Activated T-helper 1 cell treated with anti-CD3 and anti-CD28 coated beads, Interleukin-12 subunit alpha, Interleukin-12 subunit beta, Interleukin-2, Interleukin-4 antibody, amounts not matched to agents 30 ng/mL and 10 ng/mL and 1 ng/mL, durations not matched to agents 14 hours and 24 hours and 36 hours (primary cell): ENCODE data around the gene PRRT1. TPM values are rescaled to one million over a fixed set of nuclear protein-coding genes. Genes with fewer than 3 reads are reported as not detected.

Experiments
- DNase-seq: peaks from one replicate; pipeline ENCODE4 v3.0.0; 2021; ENCODE audit warnings: low spot score
- H3K27ac Mint-ChIP-seq: one replicate; pipeline ENCODE4 v1.8.0; 2021; ENCODE audit warnings: mild to moderate bottlenecking, mixed read lengths
- H3K27me3 Mint-ChIP-seq: one replicate; pipeline ENCODE4 v1.8.0; 2022; ENCODE audit warnings: mild to moderate bottlenecking, moderate library complexity, mixed read lengths; ENCODE audit not compliant: insufficient read depth
- H3K36me3 Mint-ChIP-seq: one replicate; pipeline ENCODE4 v1.8.0; 2021; ENCODE audit warnings: low read depth, mixed read lengths
- H3K4me1 Mint-ChIP-seq: one replicate; pipeline ENCODE4 v1.8.0; 2021; ENCODE audit warnings: low read depth, mixed read lengths
- H3K4me3 Mint-ChIP-seq: one replicate; pipeline ENCODE4 v1.8.0; 2021; ENCODE audit warnings: mild to moderate bottlenecking, moderate library complexity, mixed read lengths
- H3K9me3 Mint-ChIP-seq: one replicate; pipeline ENCODE4 v1.8.0; 2021; ENCODE audit warnings: mixed read lengths
- intact Hi-C: fragments of 100-400 bp; cut with micrococcal nuclease; formaldehyde crosslinking; loops from one replicate; pipeline ENCODE4 v1.15.1; 2024
- total RNA-seq: library from RNA; stranded (reverse); gene quantifications from 2 replicates; pipeline ENCODE4 v1.2.3, GENCODE V29; 2022

PRRT1 gene
- total RNA-seq, 1 donor from 2014 or later, result 0.57 TPM

DNA sequence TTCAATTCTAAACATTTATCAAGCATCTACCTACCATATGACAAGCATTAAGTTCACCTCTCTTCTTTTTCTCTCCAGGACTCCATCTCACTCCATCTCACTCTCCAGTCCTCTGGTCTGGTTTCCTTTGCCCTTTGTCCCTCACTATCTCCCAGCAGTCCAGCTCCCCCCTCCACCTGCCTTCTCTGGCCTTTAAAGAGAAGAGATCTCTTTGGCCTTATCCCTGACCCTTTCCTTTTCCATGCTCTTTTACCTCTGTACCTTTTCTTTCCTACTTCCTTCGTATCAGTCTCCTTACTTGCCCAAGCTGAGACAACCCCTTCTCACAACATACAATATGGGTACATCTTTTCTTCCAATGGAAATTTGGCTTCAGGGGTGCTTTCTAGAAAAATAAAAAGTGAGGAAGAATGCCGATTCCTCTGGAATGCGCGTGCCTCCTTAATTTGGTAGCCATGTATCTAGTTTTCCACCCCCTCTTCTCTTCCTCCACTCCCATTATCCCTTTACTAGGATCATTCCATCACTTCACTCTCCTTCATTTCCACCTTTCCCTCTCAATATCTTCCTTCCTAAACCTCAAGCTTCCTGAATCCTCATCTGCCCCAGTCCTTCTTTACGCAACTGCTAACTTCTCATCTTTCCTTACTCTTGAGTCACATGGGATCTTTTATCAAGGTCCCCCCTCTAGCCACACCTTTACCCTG is 24.9 kb upstream of the PRRT1 start:
- intact Hi-C loops, result loop anchor here (1.0 to 10.0 kb wide), 11 partner anchors 22 to 1849 kb away; partner anchors contain the start of genes BRD2, CUTA, EHMT2 and GPANK1

DNA sequence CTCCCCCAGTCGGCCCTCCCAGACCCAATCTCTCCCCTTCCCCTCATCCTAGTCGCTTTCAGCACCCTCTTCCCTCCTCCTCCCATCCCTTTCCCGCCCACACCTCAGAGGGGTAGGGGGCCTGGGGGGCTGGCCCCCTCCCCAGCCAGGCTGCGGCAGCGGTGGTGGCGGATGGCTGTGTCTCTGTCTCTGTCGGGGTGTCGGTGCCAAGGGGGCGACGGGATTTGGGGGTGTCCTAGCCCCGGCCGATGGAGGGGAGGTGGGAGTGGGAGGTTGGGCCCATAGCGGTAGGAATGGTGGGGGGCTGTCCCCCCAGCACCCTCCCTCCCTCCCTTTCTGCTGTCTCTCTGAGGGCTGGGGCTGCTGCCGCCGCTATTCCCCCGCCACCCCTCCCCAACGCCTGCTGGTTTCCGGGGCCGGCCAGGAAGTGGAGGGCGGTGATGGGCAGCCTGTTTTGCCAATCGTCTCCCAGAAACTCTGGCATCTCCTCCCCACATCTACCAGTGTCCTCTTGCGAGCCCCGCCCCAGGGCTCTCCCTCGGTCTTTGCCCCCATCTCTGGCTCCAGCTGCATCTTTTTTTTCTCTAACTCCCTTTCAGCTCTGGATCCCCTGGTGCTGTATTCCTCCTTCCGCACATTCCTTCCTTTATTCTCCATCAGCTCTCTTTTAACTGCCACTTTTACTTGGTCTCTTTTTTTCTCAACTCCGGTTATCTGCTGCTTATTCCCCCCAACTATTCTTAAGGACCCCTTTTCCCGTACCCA is 24.2 kb upstream of the PRRT1 start, which contains the start of gene AGPAT1:
AGPAT1 (minus strand) TSS at position 374 of the 765 bp plus-strand sequence. CDS start 4,588 bp downstream, outside the sequence.
- Mint-ChIP-seq H3K36me3 (peaks cover 17% of the 10 kb centered on the region), H3K4me1 (peaks cover 60% of the 10 kb centered on the region), H3K27me3 (no peaks in the 10 kb centered on the region), H3K4me3 (peak within 1 kb of the TSS; percentile 95), H3K9me3 (no peaks in the 10 kb centered on the region), H3K27ac (peak within 1 kb of the TSS; percentile 94)
- DNase-seq, result peak; percentile 95
- intact Hi-C loops, result loop anchor here (1.0 to 10.0 kb wide), 10 partner anchors 22 to 1849 kb away; partner anchors contain the start of genes BRD2, CUTA, EHMT2 and GPANK1

More for the DNA sequence above, 24.9 kb upstream of the PRRT1 start:
- peak overlapping the region; percentile 95 for H3K4me3 Mint-ChIP-seq
- no peaks in the 10 kb centered on the region for H3K9me3 Mint-ChIP-seq
- peaks cover 61% of the 10 kb centered on the region for H3K4me1 Mint-ChIP-seq
- DNase-seq, result no peak
- H3K27ac Mint-ChIP-seq, result peak overlapping the region; percentile 94
- H3K36me3 Mint-ChIP-seq, result peaks cover 23% of the 10 kb centered on the region
- no peaks in the 10 kb centered on the region for H3K27me3 Mint-ChIP-seq

DNA sequence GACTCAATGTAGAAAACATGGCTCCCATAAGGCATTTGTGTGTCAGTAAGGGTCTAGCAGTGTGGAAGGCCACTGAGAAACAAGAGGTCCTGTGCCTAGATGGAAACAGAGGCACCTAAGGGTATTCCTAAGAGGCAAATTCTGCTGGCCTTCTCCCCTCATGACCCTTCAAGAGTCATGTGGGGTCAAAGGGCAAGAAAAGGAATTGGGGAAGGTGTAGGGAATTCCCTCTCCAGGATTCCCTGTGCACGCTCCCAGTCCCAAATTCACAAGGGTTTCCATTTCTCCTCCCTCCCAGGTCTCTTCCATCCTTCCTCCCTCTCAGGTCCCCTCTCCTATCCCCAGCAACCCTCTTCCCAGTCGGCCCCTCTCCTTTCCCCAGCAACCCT is 23.6 kb upstream of the PRRT1 start:
- H3K27ac Mint-ChIP-seq, result peak overlapping the region; percentile 79
- H3K4me1 Mint-ChIP-seq, result peaks cover 54% of the 10 kb centered on the region
- H3K9me3 Mint-ChIP-seq, result no peaks in the 10 kb centered on the region
- peak overlapping the region; percentile 95 for H3K4me3 Mint-ChIP-seq
- no peak for DNase-seq
- intact Hi-C loops, result loop anchor here (5.0 to 10.0 kb wide), 5 partner anchors 218 to 1848 kb away; partner anchors contain the start of genes CUTA, EHMT2, NELFE and PHF1
- H3K27me3 Mint-ChIP-seq, result no peaks in the 10 kb centered on the region
- peaks cover 13% of the 10 kb centered on the region for H3K36me3 Mint-ChIP-seq

DNA sequence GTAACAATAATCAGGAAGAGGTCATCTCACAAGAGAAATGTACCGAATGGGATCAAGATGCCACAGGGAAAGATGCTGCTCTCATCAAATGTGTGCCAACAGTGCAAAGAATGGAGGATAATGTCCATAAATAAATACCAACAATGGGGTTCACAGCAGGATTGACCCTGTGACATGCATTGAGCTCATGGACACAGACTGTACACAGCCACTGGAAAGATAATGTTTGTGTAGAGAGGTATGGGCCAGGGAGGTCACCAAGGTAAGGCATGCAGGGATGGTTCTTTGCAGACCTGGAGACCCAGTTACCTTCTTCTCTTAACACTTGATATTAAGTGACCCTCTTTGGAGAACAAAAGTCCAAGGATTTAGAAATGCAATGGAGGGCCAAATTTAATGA is 22.7 kb upstream of the PRRT1 start:
- H3K4me3 Mint-ChIP-seq, result peak overlapping the region; percentile 95
- no peak overlapping the region for H3K27ac Mint-ChIP-seq
- DNase-seq, result no peak
- no peaks in the 10 kb centered on the region for H3K27me3 Mint-ChIP-seq
- no peaks in the 10 kb centered on the region for H3K9me3 Mint-ChIP-seq
- H3K36me3 Mint-ChIP-seq, result peaks cover 19% of the 10 kb centered on the region
- intact Hi-C loops, result loop anchor here (10.0 kb wide), 1 partner anchor 1240 kb away; the partner anchor contains the start of genes CUTA and PHF1
- H3K4me1 Mint-ChIP-seq, result peaks cover 50% of the 10 kb centered on the region

DNA sequence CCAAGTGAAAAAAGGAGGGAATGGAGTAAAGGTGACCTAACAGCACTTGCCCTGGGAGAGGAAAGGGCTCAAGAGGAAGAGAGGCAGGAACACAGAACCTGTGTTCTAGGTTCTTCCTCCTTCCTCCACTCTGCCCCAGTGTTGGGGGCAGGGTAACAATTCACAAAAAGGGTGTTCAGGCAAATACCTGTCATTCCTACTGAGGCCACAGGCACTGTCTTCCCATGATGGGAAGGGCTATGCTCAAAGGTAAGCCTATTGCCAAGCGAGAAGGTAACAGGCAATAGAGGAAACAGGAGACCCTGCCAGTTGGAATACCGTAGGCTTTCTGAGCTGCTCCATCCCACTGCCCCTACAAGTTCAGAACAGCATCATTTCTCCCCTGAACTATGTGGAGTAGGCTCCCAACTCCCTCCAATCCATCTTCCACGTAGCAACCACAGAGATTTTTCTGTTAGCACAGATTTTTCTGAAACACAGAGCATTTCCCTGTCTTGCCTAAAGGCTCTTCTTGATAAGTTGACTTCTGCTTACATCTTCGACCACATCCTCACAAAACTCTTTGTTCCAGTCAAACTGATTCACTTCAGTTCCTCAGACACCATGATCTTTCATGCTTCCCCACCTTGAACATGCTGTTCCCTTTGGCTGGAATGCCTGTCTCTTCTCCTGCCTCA is 21.4 kb upstream of the PRRT1 start:
- intact Hi-C loops, result loop anchor here (10.0 kb wide), 1 partner anchor 1242 kb away; the partner anchor contains the start of genes CUTA and PHF1
- peaks cover 14% of the 10 kb centered on the region for H3K36me3 Mint-ChIP-seq
- H3K27ac Mint-ChIP-seq, result peak overlapping the region; percentile 25
- no peaks in the 10 kb centered on the region for H3K9me3 Mint-ChIP-seq
- H3K27me3 Mint-ChIP-seq, result no peaks in the 10 kb centered on the region
- H3K4me1 Mint-ChIP-seq, result peaks cover 40% of the 10 kb centered on the region
- no peak for DNase-seq
- peak overlapping the region; percentile 2 for H3K4me3 Mint-ChIP-seq

DNA sequence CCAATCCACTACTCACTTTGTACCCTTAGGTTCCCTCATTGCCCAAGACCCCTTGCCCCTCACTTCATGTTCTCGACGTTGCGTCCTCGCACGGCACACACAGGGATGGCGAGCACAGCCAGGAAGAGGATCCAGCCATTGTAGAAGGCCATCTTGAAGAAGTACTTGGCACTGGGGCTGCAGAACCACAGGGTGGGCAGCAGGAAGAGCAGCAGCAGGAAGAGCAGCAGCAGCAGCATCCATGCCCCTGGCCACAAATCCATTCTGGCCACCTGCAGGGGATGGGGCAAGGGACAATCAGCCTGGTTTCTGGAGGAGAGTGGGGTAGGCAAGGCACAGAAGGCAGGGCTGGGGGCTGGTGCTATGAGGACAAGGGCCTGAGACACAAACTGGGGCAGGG is 19.5 kb upstream of the PRRT1 start:
- intact Hi-C loops, result loop anchor here (10.0 kb wide), 1 partner anchor 1244 kb away; the partner anchor contains the start of genes CUTA and PHF1
- DNase-seq, result no peak
- no peak overlapping the region for H3K4me3 Mint-ChIP-seq
- H3K4me1 Mint-ChIP-seq, result peaks cover 25% of the 10 kb centered on the region
- no peaks in the 10 kb centered on the region for H3K27me3 Mint-ChIP-seq
- H3K9me3 Mint-ChIP-seq, result no peaks in the 10 kb centered on the region
- H3K27ac Mint-ChIP-seq, result no peak overlapping the region
- H3K36me3 Mint-ChIP-seq, result peaks cover 17% of the 10 kb centered on the region

DNA sequence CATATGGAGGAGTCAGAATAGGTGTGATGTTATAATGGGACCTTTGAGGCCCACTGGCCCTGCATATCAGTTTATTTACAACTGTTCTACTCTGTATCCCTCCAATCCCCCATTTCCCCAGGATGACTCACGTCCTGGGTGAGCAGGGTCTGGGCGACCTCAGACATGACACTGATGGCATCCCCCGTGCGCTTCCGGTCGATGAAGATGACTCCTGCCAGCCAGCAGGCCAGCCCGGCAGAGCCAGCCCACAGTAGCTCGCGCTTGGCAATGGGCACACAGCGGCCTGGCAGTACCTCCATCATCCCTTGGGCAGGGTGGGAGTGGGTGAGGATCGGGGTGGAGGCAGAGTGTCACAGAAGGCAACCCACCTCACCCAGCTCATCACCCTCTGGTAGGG is 18.6 kb upstream of the PRRT1 start:
- no peak for DNase-seq
- H3K4me3 Mint-ChIP-seq, result no peak overlapping the region
- H3K27ac Mint-ChIP-seq, result no peak overlapping the region
- H3K9me3 Mint-ChIP-seq, result no peaks in the 10 kb centered on the region
- peaks cover 17% of the 10 kb centered on the region for H3K36me3 Mint-ChIP-seq
- intact Hi-C loops, result loop anchor here (10.0 kb wide), 1 partner anchor 1245 kb away; the partner anchor contains the start of genes CUTA and PHF1
- peaks cover 21% of the 10 kb centered on the region for H3K4me1 Mint-ChIP-seq
- H3K27me3 Mint-ChIP-seq, result no peaks in the 10 kb centered on the region

DNA sequence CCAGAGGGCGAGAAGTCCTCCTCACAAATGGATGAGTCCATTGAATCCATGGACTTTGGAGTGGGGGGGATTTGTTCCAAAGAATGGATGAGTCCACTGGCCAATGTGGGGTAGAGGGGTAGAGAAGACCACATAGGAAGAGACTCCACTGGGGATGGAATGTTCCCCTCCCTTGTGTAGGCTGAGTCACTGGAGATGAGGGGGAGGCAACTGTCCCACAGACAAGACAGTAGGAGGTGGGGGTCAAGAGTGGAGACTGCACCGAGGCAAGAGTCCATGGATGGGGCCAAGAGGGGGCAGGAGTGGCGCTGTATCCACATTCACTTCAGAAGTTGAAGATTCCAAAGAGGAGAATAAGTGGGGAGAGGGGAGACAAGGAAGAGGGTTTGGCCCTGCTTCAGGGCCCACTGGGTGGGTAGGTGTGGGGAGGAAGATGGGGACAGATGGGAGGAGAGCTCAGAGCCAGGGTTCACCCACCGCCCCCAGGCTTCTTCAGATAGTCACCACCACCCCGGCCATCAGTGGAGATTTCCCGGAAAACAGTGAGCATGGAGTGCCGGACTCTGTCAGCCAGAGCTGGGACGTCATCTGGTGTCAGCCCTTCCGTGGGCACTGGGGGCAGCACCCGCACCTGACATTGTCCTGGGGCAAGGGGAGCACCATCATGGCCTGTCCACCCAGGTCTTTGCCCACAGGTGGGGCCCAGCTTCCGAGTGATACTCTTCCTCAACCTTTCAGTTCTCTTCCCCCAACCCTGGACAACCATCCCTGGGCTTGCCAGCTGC is 17.3 kb upstream of the PRRT1 start:
- DNase-seq, result no peak
- H3K4me1 Mint-ChIP-seq, result peaks cover 17% of the 10 kb centered on the region
- no peak overlapping the region for H3K4me3 Mint-ChIP-seq

DNA sequence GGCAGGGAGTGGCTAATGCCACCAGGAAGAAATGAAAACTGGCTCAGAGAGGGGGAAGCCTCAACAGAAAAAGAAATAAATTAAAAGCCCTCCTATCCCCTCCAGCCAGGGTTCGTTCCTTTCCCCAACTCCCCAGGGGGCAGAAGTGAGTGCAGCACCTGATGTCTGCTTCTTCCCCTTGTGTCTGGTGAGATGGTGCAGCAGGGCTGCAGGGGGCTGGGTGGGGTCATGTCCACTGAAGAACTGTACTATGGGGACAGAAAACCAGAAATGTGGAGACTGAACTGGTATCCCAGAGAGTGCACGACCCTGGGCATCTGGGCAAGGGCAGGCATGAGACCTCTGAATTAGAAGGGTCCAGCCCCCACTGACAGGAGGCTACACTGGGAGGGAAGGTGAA is 16.6 kb upstream of the PRRT1 start:
- Mint-ChIP-seq H3K27me3 (no peaks in the 10 kb centered on the region), H3K4me1 (peaks cover 10% of the 10 kb centered on the region), H3K27ac (no peak overlapping the region), H3K9me3 (no peaks in the 10 kb centered on the region), H3K36me3 (peaks cover 17% of the 10 kb centered on the region), H3K4me3 (no peak overlapping the region)
- intact Hi-C loops, result no loop called here
- no peak for DNase-seq

More for the DNA sequence above, 17.3 kb upstream of the PRRT1 start:
- Mint-ChIP-seq H3K9me3 (no peaks in the 10 kb centered on the region), H3K27ac (no peak overlapping the region), H3K36me3 (peaks cover 17% of the 10 kb centered on the region), H3K27me3 (no peaks in the 10 kb centered on the region)
- intact Hi-C loops, result no loop called here

DNA sequence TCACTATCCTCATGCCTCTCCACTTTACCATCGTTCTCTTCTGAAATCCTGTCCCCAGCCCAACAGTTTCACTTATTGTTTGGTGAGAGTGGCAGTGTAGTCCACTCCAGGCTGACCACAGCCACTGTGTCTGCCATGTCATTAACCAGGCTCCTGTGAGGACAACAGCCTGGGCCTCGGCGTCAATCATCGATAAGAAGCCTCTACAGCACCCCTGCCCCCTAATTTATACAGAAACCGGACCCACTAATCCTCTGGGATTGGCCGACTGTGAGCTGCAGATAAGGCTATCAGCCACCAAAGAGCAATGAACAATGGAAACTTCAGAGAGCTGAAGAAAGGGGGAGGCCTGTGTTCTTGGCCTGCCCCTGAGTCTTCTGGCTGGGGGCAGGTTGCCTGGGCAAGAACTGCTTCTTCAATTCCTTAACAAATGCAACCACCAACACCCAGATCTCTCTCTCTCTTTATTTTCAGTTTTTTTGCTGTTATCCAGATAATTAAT is 16.1 kb upstream of the PRRT1 start:
- Mint-ChIP-seq H3K4me1 (peaks cover 5% of the 10 kb centered on the region), H3K4me3 (no peak overlapping the region), H3K27ac (no peak overlapping the region), H3K9me3 (no peaks in the 10 kb centered on the region), H3K27me3 (no peaks in the 10 kb centered on the region), H3K36me3 (peaks cover 17% of the 10 kb centered on the region)
- DNase-seq, result no peak
- intact Hi-C loops, result no loop called here

DNA sequence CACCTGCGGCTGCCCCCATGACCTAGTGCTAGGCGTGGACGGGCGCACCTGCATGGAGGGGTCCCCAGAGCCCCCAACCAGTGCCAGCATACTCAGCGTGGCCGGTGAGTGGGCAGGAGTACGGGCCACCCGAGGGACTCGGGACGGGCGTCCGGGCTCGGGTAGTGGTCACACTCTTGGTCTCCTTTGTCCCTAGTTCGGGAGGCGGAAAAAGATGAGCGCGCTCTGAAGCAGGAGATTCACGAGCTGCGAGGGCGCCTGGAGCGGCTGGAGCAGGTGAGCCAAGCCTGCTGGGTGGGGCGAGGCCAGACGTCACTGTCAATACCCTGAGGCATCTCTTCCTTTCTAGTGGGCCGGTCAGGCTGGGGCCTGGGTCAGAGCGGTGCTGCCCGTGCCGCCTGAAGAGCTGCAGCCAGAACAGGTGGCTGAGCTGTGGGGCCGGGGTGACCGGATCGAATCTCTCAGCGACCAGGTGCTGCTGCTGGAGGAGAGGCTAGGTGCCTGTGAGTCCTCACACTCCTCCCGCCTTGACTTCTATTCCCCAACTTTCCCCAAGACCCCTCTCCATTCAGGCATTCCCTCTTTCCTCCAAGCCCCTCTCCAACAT is 15.5 kb upstream of the PRRT1 start:
- DNase-seq, result no peak
- H3K36me3 Mint-ChIP-seq, result peaks cover 17% of the 10 kb centered on the region
- no peaks in the 10 kb centered on the region for H3K4me1 Mint-ChIP-seq
- H3K9me3 Mint-ChIP-seq, result no peaks in the 10 kb centered on the region
- H3K27me3 Mint-ChIP-seq, result no peaks in the 10 kb centered on the region
- no peak overlapping the region for H3K27ac Mint-ChIP-seq
- H3K4me3 Mint-ChIP-seq, result no peak overlapping the region
- intact Hi-C loops, result no loop called here
